ENCODE measurements around the gene TRMO.

DNA sequence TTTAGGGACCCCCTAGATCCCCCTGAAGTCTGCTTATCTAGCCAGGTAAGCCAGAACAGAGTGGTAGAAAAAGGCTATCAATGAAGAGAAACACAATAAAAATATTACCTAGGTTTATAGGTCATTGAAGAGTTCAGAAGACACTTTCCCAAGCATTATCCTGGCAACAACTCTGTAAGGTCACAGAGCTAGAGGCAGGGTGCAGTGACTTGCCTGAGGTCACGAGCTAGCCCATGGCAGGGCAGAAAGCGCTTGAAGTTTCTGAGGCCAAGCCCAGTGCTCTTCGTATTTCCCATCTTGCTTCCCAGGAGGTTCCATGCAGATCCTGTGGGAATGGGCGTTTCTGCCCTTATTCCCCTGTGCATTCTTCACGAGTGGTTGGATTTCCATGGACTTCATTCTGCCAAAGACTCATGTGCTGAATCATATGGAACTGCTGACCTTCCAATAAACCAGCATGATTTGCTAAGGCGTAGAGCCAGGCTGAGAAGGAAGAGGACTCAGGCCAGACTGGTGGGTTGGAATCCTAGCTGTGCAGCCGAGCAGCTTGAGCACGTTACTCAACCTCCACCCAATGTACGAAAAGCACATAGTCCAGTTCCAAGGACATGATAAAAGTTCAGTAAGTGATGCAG is 22.1 kb downstream of the TRMO start:
- TF ChIP-seq POLR2A (IDR thresholded peaks at IDR 0.05) = no peak
- TF ChIP-seq, protein P1, sequence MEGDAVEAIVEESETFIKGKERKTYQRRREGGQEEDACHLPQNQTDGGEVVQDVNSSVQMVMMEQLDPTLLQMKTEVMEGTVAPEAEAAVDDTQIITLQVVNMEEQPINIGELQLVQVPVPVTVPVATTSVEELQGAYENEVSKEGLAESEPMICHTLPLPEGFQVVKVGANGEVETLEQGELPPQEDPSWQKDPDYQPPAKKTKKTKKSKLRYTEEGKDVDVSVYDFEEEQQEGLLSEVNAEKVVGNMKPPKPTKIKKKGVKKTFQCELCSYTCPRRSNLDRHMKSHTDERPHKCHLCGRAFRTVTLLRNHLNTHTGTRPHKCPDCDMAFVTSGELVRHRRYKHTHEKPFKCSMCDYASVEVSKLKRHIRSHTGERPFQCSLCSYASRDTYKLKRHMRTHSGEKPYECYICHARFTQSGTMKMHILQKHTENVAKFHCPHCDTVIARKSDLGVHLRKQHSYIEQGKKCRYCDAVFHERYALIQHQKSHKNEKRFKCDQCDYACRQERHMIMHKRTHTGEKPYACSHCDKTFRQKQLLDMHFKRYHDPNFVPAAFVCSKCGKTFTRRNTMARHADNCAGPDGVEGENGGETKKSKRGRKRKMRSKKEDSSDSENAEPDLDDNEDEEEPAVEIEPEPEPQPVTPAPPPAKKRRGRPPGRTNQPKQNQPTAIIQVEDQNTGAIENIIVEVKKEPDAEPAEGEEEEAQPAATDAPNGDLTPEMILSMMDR (IDR thresholded peaks at IDR 0.05) = no peak

Measured in body of pancreas (tissue), 4 donors.